Right kidney (tissue), 1 donor: Measurements from ENCODE around the gene RBM33.
"Not testable (repeated sequence)": the region's sequence is repeated elsewhere in the genome, so short reads cannot be mapped to it uniquely, and the experiment has no call there.

Source experiments
- DNase-seq: peaks from one replicate; pipeline ENCODE4 v3.0.0-alpha.2; 2016

The RBM33 gene

GRCh38 chr7:155662343-155663043 lies 18.0 kb downstream of the RBM33 start:
- DNase-seq: no peak

GRCh38 chr7:155663937-155664336 lies 19.5 kb downstream of the RBM33 start:
- no peak for DNase-seq

- DNase-seq: no peak
Observed at GRCh38 chr7:155665079-155665956, 20.9 kb downstream of the RBM33 start.

DNA sequence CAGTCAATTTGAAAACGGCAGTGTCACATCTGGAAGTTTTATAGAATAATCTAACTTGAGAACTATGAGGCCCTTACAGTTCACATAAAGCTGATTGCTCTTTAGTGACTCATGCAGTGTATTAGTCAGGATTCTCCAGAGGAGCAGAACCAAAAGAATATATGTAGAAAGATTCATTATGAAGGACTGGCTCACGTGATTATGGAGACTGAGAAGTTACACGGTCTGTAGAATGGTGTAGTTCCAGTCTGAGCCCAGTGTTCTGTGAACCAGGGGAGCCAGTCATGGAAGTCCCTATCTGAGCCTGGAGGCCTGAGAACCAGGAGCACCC lies 21.5 kb downstream of the RBM33 start:
- no peak for DNase-seq

GRCh38 chr7:155667241-155667829 lies 22.9 kb downstream of the RBM33 start:
- no peak for DNase-seq

DNA sequence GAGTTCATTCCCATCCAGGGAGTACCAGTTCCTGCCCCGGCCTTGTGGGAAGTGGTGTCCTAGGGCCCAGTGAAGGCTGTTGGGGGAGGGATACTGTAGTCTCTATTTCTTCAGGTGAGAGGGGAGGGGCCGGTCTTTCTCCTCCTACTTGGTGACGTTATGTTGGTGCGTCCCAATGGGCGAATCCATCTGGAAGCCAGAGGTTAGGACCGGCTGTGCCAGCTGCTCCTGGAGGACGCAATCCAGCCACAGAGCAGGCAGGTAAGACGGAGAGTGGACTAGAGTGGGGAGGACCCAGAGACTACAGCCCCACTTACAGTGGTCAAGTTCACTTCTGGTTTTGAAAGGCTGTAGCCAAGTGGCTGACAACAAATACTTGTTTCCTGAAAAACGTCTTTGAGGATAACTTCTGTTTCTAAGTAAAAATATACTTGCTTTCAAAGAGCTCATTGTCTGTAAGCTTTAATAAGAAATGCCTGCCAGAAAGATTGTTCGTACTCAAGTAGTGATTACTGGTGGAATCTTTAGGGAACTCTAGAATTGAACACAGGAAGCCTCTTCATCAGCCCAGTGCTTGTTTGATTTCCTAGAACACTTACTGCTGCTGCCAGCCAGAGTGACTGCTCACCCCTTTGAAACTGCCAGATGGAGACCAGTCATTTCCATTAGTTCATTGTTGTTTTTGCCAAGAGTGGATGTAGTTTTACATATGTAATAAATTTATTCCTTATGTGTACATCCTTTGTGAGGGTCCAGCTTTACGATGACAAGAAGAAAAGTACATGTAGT lies 25.4 kb downstream of the RBM33 start:
- DNase-seq: no peak

DNA sequence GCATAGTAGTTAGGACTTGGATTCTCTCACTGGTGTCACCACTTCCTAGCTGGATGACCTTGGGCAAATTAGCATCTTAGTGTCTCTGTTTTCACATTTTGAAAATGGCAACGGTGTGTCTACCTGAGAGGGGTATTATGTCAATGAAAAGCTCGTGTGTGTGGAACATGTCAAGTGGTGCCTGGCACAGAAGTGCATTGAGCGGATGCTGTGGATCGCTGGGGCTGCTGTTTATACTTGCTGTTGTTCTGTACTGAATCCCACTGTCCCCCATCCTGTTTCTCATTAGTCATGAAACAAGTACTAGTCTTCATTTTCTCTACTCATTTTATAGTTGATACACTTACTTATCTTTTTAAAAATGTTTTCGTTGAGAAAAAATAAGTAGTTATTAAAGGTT lies 26.1 kb downstream of the RBM33 start:
- DNase-seq: no peak

GRCh38 chr7:155674556-155674955 lies 30.1 kb downstream of the RBM33 start:
- no peak for DNase-seq

DNA sequence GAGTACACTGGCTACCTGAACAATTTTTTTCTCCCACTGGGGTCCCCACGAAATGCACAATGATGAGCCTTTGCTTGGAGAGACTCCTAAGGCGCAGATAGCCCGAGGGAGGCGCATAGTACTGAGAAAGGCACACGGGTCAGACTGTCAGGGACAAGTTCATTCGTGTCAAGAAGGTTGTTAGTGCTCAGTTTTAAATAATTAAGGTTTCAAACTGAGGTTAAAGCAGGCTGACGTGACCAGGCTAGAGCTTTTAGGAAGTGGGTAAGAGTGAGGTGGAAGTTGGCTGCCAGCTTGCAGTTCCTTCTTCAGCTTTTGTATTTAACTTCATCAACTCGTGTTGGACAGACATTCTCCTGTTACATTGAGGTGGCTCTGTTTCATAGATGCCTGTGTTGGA lies 31.6 kb downstream of the RBM33 start:
- no peak for DNase-seq

- DNase-seq: no peak
Observed at GRCh38 chr7:155677688-155678087, 33.2 kb downstream of the RBM33 start.

GRCh38 chr7:155680124-155680523 lies 35.7 kb downstream of the RBM33 start:
- DNase-seq: no peak

DNA sequence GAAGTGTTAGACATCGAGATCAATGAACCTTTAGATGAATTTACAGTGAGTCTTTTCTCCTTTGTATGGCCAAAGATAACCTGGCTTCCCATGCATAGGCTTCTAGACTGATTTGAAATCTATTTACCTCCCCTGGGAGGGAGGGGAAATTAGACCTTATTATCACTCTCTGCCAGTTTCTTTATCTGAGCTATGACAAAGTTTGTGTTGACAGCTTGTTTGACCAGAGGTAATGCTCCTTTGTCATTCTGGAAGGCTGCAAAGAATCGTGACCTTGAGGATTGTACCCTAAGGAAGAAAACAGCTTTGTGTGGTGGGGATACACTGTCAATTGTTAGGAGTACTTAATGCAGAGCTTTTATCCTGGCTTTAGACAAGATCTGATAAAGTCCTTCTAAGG lies 36.4 kb downstream of the RBM33 start:
- DNase-seq: no peak

- DNase-seq: no peak
Observed at GRCh38 chr7:155681663-155682062, 37.2 kb downstream of the RBM33 start.

DNA sequence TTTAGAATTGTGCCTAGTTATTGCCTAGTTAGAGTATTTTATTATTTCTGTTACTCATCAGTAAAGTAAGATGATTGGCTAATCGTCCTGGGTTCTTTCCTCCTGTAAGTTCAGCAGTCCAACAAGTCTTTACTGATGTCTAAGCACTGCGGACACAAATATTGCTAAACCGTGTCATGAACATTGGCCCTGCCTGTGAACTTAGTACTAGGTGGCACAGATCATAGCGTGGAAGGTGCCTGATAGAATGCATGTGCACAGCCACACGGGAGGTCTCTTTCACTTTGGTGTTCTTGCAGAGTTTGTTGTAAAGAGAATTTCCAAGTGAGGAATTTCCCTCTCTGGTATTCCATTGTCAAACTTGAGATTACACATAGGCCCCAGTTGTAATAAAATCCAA lies 38.0 kb downstream of the RBM33 start:
- DNase-seq: no peak

- no peak for DNase-seq
Observed at GRCh38 chr7:155683098-155683497, 38.6 kb downstream of the RBM33 start.

DNA sequence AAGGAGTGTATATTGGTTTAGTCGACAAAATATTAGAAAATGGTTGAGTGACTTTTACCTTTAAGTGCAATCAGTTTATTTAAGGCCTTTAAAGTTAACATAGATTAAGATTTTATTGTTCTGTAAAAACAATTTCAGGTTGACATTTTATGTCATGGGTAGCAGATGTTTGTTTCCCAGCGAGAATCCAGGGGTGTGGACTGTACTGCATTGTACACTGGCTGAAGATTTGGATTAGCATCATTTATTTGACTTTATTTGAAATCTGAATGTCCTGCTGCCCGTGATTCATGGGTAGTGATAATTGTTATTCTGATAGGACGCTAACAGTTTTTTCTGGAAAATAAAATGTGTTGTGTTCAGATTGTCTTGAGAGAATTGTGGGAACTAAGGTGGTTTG lies 39.3 kb downstream of the RBM33 start:
- DNase-seq: no peak

DNA sequence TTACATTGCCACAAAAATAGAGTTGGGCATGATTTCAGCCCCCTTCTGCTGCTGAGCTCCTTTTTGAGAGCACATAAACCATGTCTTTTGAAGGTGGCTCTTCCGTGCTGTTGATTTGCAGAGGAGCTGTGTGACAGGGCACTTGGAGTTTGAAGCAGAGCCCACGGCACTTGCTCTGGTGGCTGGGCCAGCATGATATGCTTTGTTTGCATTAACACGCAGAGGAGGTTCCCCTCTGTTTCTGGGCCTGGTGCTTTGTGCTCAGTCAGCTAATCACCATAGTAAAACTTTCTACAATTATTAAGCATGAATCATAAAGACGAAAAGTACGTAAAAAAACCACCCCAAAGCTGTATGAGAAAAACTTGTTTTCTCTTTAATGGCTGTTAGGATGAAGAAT lies 40.1 kb downstream of the RBM33 start:
- DNase-seq: no peak

DNA sequence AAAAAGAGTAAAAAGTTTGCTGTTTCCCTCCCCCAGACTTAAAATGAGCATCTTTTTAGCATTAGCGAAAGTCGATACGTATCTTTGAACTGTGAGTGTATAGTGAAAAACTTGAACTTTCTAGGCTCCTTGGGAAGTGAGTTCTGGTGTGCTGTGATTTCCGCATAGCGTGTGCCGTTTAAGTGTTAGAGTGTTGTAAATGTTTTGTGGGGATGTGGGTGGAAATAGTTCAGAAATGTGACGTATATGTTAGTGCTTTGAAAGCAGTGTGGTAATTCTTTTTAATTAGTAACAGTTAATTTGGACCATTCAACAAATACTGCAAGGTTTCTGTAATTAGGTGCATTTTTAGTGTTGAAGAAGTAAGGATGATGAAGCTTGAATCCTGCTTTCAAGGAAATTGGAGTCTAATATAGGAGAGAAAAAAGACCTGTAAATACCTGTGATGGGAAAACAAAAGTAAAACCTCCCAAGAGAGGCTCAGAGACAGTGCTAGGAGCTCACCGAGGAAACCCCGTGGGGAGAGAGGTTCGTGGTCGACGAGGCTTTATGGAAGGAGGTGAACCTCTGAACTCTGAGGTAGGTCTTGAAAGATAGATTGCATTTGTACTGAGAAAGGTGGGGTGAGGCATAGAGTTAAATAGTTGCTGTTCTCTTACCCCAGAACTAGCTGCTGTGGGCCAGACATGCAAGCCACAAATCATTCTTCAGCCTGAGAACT lies 40.8 kb downstream of the RBM33 start:
- DNase-seq: no peak

- DNase-seq: no peak
Observed at GRCh38 chr7:155685791-155686160, 41.3 kb downstream of the RBM33 start.

DNA sequence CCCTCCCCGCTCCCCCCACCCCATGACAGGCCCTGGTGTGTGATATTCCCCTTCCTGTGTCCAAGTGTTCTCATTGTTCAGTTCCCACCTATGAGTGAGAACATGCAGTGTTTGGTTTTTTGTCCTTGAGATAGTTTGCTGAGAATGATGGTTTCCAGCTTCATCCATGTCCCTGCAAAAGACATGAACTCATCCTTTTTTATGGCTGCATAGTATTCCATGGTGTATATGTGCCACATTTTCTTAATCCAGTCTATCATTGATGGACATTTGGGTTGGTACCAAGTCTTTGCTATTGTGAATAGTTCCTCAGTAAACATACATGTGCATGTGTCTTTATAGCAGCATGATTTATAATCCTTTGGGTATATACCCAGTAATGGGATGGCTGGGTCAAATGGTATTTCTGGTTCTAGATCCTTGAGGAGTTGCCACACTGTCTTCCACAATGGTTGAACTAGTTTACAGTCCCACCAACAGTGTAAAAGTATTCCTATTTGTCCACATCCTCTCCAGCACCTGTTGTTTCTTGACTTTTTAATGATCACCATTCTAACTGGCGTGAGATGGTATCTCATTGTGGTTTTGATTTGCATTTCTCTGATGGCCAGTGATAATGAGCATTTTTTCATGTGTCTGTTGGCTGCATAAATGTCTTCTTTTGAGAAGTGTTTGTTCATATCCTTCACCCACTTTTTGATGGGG lies 42.3 kb downstream of the RBM33 start:
- not testable (repeated sequence) for DNase-seq

DNA sequence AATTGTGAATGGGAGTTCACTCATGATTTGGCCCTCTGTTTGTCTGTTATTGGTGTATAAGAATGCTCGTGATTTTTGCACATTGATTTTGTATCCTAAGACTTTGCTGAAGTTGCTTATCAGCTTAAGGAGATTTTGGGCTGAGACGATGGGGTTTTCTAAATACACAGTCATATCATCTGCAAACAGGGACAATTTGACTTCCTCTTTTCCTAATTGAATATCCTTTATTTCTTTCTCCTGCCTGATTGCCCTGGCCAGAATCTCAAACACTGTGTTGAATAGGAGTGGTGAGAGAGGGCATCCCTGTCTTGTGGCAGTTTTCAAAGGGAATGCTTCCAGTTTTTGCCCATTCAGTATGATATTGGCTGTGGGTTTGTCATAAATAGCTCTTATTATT lies 43.8 kb downstream of the RBM33 start:
- not testable (repeated sequence) for DNase-seq

DNA sequence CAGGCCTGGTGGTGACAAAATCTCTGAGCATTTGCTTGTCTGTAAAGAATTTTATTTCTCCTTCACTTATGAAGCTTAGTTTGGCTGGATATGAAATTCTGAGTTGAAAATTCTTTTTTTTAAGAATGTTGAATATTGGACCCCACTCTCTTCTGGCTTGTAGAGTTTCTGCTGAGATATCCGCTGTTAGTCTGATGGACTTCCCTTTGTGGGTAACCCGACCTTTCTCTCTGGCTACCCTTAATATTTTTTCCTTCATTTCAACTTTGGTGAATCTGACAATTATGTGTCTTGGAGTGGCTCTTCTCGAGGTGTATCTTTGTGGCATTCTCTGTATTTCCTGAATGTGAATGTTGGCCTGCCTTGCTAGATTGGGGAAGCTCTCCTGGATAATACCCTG lies 46.2 kb downstream of the RBM33 start:
- not testable (repeated sequence) for DNase-seq
